DOHH2 (cell line): ENCODE results near the gene AKAIN1.

Experiments used
- EZH2phosphoT487 ChIP-seq: fragments of 200-600 bp; sonication (generic); IDR thresholded peaks from 2 replicates; pipeline ENCODE4 v1.6.1; 2017; ENCODE audit warnings: borderline replicate concordance, mild to moderate bottlenecking, antibody characterized with exemption, low read length, moderate library complexity, mixed read lengths
- TF ChIP-seq, protein P1 (sequence below): fragments of 200-600 bp; sonication (generic); IDR thresholded peaks from one replicate; pipeline ENCODE4 v1.5.1; 2014; ENCODE audit warnings: antibody characterized with exemption, mild to moderate bottlenecking, low read depth, low read length; ENCODE audit not compliant: poor library complexity, severe bottlenecking

GRCh38 chr18:5237723-5238370 is 40.8 kb upstream of the AKAIN1 start:
- TF ChIP-seq, protein P1, sequence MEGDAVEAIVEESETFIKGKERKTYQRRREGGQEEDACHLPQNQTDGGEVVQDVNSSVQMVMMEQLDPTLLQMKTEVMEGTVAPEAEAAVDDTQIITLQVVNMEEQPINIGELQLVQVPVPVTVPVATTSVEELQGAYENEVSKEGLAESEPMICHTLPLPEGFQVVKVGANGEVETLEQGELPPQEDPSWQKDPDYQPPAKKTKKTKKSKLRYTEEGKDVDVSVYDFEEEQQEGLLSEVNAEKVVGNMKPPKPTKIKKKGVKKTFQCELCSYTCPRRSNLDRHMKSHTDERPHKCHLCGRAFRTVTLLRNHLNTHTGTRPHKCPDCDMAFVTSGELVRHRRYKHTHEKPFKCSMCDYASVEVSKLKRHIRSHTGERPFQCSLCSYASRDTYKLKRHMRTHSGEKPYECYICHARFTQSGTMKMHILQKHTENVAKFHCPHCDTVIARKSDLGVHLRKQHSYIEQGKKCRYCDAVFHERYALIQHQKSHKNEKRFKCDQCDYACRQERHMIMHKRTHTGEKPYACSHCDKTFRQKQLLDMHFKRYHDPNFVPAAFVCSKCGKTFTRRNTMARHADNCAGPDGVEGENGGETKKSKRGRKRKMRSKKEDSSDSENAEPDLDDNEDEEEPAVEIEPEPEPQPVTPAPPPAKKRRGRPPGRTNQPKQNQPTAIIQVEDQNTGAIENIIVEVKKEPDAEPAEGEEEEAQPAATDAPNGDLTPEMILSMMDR = no peak
- TF ChIP-seq EZH2phosphoT487 = no peak
